CD4-positive, alpha-beta T cell treated with Interleukin-6 at 100 ng/mL for 8 hours (primary cell): ENCODE measurements around the gene MEF2A.

Experiments used
- DNase-seq: peaks from one replicate; pipeline ENCODE4 v3.0.0-alpha.2; 2020; ENCODE audit warnings: mixed read lengths, low spot score

MEF2A gene

DNA sequence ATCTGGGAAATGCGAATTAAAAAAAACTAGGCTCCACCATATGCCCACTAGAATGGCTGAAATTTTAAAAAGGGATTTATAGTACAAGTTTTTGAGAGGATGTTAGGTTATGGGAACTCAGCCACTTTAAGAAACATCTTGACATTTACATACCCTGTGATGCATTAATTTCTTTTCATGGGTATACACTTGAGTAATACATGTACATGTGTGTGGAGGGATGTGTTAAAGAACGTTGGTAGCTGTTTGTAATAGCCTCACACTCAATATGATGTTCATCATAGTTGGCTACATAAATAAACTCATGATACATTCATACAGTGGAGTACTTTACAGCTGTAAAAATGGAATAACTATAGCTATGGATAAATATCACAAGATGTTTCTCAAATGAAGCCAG, 40.9 kb downstream of the MEF2A start:
- no peak for DNase-seq

DNA sequence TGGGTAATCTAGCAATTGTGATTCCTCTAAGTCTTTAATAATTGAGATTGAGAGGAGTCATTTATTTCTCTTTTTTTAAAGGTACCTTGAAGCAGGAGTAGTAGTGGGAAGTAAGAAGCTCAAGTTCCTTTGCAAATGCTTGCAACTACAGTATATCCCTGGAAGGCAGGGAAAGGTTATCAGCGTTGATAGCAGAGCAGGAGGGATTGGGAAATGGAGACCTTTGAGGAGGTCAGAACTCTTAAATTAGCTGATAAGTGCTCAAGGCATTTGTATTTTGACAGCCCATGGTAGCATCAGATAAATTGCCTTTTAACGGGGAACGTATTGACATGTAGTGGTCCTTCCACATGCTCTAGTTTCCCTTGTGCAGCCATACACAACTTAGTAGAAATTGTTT, 47.7 kb downstream of the MEF2A start:
- DNase-seq, result no peak

- DNase-seq, result no peak
Observed at GRCh38 chr15:99613887-99614647, 48.3 kb downstream of the MEF2A start.

DNA sequence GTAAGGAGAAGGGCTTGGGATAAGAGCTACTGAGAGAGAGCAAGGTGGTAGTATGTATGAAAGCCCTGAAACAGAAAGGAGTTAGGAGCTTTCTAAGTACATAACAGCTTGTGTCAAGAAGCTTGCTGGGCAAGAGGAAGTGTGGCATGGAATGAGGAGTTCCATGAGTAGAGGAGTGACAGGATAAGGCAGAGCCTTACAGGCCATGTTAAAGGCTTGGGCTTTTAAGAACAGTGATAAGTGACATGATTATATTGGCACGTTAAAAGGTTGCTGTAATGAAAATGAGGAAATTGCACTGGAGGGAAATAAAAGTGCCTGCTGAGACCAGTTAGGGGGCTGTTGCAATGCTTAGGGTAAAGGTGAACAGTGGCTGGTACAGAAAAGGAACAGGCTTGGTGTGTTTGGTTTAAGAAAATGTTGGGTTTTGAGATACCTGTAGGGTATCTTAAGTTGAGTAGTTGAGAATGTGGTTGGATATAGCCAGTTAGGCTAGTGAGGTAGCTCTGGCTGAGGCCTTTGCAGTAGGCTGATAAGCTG, 49.0 kb downstream of the MEF2A start:
- no peak for DNase-seq

DNA sequence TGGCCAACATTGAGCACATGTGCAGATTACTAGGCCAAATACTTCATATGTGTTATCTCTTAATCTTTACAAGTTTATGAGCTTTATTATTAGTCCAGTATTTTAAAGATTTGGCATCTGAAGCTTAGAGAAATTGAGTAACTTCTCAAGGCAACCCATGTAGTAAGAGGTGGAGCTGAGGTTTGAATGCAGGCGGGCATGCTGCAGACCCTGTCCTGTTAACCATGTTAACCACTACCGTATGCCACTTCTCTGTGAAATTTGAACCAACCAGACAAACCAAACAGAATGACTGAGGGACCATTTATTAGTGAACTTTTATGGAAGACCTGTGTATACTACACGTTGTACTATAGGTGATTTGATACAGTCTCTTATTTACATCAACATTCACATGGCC, 49.7 kb downstream of the MEF2A start:
- no peak for DNase-seq

DNA sequence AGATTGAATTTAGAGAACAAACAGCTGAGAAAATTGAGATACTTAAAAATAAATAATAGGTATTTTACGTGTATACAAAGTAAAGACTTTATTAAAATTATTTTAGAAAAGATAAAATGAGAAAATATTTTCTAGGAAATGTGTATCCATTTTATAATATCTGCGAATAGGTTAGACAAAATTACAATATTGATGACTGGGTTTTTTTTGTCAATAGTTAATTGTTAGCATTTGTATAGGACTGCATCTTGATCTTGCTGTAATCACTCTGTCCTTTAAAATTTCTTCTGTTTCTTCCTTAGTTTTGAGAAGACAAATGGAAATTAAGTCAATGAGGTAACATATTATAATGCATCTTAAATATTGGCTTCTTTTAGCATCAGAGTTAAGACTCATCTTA, 50.3 kb downstream of the MEF2A start:
- DNase-seq, result no peak

- DNase-seq, result no peak
Observed at GRCh38 chr15:99616773-99617342, 51.1 kb downstream of the MEF2A start.

DNA sequence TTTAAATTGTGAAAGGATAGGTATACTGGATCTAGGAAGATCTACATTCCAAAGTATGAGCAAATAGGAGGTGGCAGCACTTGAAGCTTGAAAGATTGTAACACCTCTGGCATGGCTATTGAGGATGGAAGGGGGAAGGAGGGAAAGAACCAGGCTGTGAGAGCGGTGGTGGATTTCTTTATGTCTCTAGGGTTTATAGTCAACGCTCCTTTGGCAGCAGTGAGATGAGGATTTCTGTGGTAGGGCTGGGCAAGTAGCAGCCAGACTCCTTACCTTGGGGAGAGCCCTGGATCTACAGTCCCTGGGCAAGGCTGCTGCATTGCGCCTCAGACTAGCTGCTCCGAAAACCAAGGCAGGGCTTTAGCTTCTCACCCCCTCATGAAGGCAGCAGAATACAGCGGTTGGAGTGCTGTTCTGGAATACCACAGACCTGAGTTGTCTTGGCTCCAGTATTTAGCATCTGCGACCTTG, 53.2 kb downstream of the MEF2A start:
- no peak for DNase-seq

DNA sequence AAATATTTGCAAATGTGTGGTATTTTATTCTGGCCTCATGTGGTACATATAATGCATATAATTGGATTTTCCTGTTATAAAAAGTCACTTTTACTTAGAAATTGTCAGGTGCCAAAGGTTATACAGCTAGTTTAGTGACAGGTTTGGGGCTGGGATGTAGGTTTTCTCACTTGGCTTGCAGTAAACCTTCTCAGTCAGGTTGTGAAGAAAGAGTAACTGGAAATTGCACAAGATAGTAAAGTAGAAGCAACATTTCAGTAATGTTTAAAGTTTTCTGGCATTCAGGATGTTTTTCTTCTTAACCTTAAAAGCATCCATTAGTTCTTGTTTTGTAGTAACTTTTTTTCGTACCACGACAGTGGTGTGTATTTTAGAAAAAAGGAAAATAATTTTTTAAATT, 53.9 kb downstream of the MEF2A start:
- no peak for DNase-seq

- DNase-seq, result no peak
Observed at GRCh38 chr15:99620178-99620577, 54.4 kb downstream of the MEF2A start.

- no peak for DNase-seq
Observed at GRCh38 chr15:99621767-99622166, 56.0 kb downstream of the MEF2A start.

DNA sequence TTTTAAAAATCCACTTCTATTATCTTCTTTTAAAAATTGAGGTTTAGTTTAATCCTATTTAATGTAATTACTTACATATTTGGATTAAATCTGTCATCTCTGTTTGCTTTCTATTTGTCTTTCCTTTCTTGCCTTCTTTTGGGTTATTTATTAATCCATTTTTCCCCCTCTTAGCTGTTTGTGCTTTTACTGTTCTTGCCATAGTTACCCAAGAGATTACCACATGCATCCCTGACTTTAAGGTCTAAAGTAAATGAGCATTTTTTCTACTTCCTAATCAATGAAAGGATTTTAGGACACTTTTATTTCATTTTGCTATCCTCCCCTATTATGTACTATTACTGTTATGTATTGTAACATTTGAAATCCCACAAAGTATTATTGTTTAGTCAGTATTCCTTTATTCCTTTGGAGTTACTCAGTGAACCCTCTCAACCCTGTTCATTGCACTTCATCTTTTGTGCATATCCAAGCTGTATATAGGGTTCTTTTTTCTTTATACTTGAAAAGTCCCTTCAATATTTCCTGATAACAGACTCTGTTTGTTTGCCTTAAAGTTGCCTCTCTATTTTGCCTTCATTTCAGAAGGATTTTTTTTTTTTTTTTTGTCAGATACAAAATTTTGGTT, 62.7 kb downstream of the MEF2A start:
- DNase-seq, result no peak

DNA sequence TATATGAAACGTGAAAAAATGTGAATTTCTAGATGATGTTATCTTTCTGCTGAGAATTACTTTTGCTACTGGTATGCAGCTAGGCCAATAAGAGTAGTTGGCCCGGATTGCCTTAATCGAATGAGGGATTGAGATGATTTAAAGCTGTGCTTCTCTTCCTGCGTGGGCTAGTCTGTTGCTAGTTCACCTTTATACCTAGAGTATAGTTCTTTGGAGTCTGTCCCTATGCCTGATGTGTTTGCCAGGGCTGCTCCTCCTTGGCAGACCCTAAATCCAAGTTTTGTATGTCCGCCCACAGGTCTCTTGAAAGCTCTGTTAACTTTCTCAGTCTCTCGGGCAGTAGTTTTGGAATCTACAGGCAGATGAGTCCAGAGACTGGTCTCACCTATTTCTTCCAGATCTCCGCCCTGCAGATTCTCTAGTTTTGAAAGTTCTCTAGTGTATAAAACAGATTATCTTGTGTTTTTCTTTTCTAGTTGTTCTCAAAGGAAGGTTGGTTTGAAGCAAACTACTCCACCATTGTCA, 64.9 kb downstream of the MEF2A start:
- DNase-seq, result no peak

DNA sequence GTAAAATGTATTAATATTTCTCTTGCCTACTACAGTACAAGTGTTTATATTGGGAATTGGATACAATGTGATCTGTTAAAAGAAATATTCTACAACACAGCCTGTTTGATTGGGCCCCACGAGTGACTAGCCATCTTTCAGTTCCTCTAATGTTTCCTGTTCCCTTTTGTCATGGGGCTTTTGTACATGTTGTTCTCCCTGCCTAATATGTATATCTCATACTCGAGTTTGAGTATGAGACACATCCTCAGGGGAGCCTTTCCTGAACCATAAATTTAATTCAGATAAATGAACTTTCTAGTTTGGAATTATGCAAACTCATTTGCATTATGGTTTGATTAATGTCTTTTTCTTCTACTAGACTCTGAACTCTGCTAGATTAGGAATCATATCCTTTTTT, 65.5 kb downstream of the MEF2A start:
- no peak for DNase-seq

GRCh38 chr15:99632521-99632920, 66.7 kb downstream of the MEF2A start:
- no peak for DNase-seq

- DNase-seq, result no peak
Observed at GRCh38 chr15:99633655-99634054, 67.9 kb downstream of the MEF2A start.

GRCh38 chr15:99634576-99634975, 68.8 kb downstream of the MEF2A start:
- DNase-seq, result no peak

DNA sequence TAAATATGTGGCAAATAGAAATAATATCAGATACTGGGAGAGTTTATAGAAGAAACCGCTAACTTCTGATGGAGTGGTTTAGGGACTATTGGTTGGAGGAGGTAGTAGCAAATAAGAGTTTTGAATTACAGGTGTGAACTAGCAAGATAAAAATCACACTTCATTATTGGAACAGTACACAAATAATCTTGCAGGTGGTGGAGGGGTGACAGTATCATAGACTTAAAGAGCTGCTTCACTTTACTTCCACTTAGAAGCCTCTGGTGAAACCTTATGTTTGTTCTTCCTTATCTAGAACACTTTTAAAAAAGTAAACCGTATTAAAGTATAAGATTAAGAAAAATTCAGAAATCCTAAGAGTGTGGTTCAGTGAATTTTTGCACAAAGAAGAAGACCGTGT, 69.4 kb downstream of the MEF2A start:
- DNase-seq, result no peak

GRCh38 chr15:99635794-99636193, 70.0 kb downstream of the MEF2A start:
- no peak for DNase-seq

GRCh38 chr15:99644913-99645542, 79.2 kb downstream of the MEF2A start:
- no peak for DNase-seq

DNA sequence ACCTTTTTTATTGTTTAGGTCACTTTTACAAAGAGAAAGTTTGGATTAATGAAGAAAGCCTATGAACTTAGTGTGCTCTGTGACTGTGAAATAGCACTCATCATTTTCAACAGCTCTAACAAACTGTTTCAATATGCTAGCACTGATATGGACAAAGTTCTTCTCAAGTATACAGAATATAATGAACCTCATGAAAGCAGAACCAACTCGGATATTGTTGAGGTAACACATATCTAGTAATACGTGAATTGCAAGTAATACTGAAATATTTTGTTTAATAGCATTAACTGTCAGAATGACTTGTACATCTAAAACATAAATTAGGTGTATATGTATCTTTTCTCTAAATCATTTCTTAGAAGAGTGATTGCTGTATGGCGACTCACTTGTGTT, 79.8 kb downstream of the MEF2A start:
- no peak for DNase-seq

- no peak for DNase-seq
Observed at GRCh38 chr15:99645951-99646350, 80.2 kb downstream of the MEF2A start.
